NCI-H524 treated with DMSO at 0.1 percent for 48 hours (cell line): ENCODE results near the gene NCF4.

Experiments
- DNase-seq: peaks from one replicate; lab custom pipeline; 2025; lab: John Stamatoyannopoulos, UW

NCF4 gene

GRCh38 chr22:36864454-36865215 is 3.8 kb downstream of the NCF4 start:
- no peak for DNase-seq

GRCh38 chr22:36865346-36865745 is 4.5 kb downstream of the NCF4 start:
- no peak for DNase-seq

- no peak for DNase-seq
Observed at GRCh38 chr22:36867695-36868094, 6.9 kb downstream of the NCF4 start.

- no peak for DNase-seq
Observed at GRCh38 chr22:36868546-36869181, 7.9 kb downstream of the NCF4 start.

- no peak for DNase-seq
Observed at GRCh38 chr22:36870250-36870649, 9.4 kb downstream of the NCF4 start.

GRCh38 chr22:36871669-36872081 is 10.9 kb downstream of the NCF4 start:
- DNase-seq: no peak

- no peak for DNase-seq
Observed at GRCh38 chr22:36872084-36872483, 11.3 kb downstream of the NCF4 start.

GRCh38 chr22:36872866-36873498 is 12.2 kb downstream of the NCF4 start:
- DNase-seq: no peak

- DNase-seq: peak; percentile 69
Observed at GRCh38 chr22:36873614-36874308, 13.0 kb downstream of the NCF4 start.

GRCh38 chr22:36874309-36874696 is 13.5 kb downstream of the NCF4 start:
- no peak for DNase-seq

- DNase-seq: no peak
Observed at GRCh38 chr22:36874736-36875135, 13.9 kb downstream of the NCF4 start.

- no peak for DNase-seq
Observed at GRCh38 chr22:36875741-36876140, 14.9 kb downstream of the NCF4 start.

- no peak for DNase-seq
Observed at GRCh38 chr22:36879775-36880174, 19.0 kb downstream of the NCF4 start.

- no peak for DNase-seq
Observed at GRCh38 chr22:36881504-36882245, 20.9 kb downstream of the NCF4 start.

GRCh38 chr22:36884349-36885158 is 23.7 kb downstream of the NCF4 start:
- DNase-seq: no peak

GRCh38 chr22:36885474-36885873 is 24.7 kb downstream of the NCF4 start:
- DNase-seq: no peak

GRCh38 chr22:36886016-36886415 is 25.2 kb downstream of the NCF4 start:
- no peak for DNase-seq

- DNase-seq: no peak
Observed at GRCh38 chr22:36887162-36887561, 26.4 kb downstream of the NCF4 start.

GRCh38 chr22:36891646-36892045 is 30.8 kb downstream of the NCF4 start:
- DNase-seq: no peak

- no peak for DNase-seq
Observed at GRCh38 chr22:36892292-36892691, 31.5 kb downstream of the NCF4 start.

- no peak for DNase-seq
Observed at GRCh38 chr22:36893262-36893661, 32.5 kb downstream of the NCF4 start.
